Hepatocyte (in vitro differentiated cells): ENCODE data around the gene MFN2.

ENCODE experiments used
- CTCF ChIP-seq: fragments of 200-600 bp; sonication (generic); IDR thresholded peaks from 2 replicates; pipeline ENCODE4 v1.5.1; 2016; ENCODE audit warnings: antibody characterized with exemption, mild to moderate bottlenecking; ENCODE audit not compliant: poor library complexity
- EZH2 ChIP-seq: fragments of 200-600 bp; sonication (generic); IDR thresholded peaks from 2 replicates; pipeline ENCODE4 v1.6.1; 2016; ENCODE audit warnings: antibody characterized with exemption, mild to moderate bottlenecking, borderline replicate concordance

GRCh38 chr1:11977625-11978024, 2.6 kb upstream of the MFN2 start:
- TF ChIP-seq CTCF = no peak
- TF ChIP-seq EZH2 = no peak
